ENCODE measurements around the gene CACNA1A. TPM values are rescaled to one million over a fixed set of nuclear protein-coding genes. Genes with fewer than 3 reads are reported as not detected.
"Not testable (repeated sequence)": the region's sequence is repeated elsewhere in the genome, so short reads cannot be mapped to it uniquely, and the experiment has no call there.

The CACNA1A gene
- total RNA-seq, 2 experiments from 2014 or later = 1.4 to 2.1 TPM

GRCh38 chr19:13429563-13429962 lies 76.7 kb downstream of the CACNA1A start:
- H3K27me3 Mint-ChIP-seq = peaks cover 3% of the 10 kb centered on the region
- no peaks in the 10 kb centered on the region for H3K9me3 Mint-ChIP-seq (ENCODE audit: low read depth)

GRCh38 chr19:13428352-13428751 lies 77.9 kb downstream of the CACNA1A start:
- peaks cover under 1% of the 10 kb centered on the region for H3K9me3 Mint-ChIP-seq (ENCODE audit: low read depth)
- no peaks in the 10 kb centered on the region for H3K4me1 Mint-ChIP-seq
- ATAC-seq (no peak), DNase-seq (no peak)
- H3K27me3 Mint-ChIP-seq = peaks cover 3% of the 10 kb centered on the region
- CTCF ChIA-PET = interaction anchor here (1.1 to 2.7 kb wide), 2 partner anchors 150 to 233 kb away, joined by 4 to 10 read pairs; no protein-coding TSS in a partner anchor
- no peaks in the 10 kb centered on the region for H3K36me3 Mint-ChIP-seq
- no peak overlapping the region for H3K27ac Mint-ChIP-seq
- no peak overlapping the region for H3K4me3 Mint-ChIP-seq

More at GRCh38 chr19:13429563-13429962, 76.7 kb downstream of the CACNA1A start:
- CTCF ChIA-PET = interaction anchor here (0.7 to 2.7 kb wide), 4 partner anchors 152 to 734 kb away, joined by 3 to 10 read pairs (median 4); no protein-coding TSS in a partner anchor
- ATAC-seq (no peak), DNase-seq (no peak)
- no peak overlapping the region for H3K4me3 Mint-ChIP-seq
- no peak overlapping the region for H3K27ac Mint-ChIP-seq
- no peaks in the 10 kb centered on the region for H3K4me1 Mint-ChIP-seq
- H3K36me3 Mint-ChIP-seq = no peaks in the 10 kb centered on the region

GRCh38 chr19:13427273-13428051 lies 78.8 kb downstream of the CACNA1A start:
- CTCF ChIA-PET = no interaction called here
- H3K27me3 Mint-ChIP-seq = peaks cover 3% of the 10 kb centered on the region
- ATAC-seq = no peak
- H3K36me3 Mint-ChIP-seq = no peaks in the 10 kb centered on the region
- DNase-seq = no peak
- peaks cover 8% of the 10 kb centered on the region for H3K9me3 Mint-ChIP-seq (ENCODE audit: low read depth)
- no peaks in the 10 kb centered on the region for H3K4me1 Mint-ChIP-seq
- no peak overlapping the region for H3K27ac Mint-ChIP-seq
- no peak overlapping the region for H3K4me3 Mint-ChIP-seq

GRCh38 chr19:13425875-13426274 lies 80.4 kb downstream of the CACNA1A start:
- H3K9me3 Mint-ChIP-seq (ENCODE audit: low read depth); H3K4me3 Mint-ChIP-seq; H3K36me3 Mint-ChIP-seq; H3K27ac Mint-ChIP-seq; DNase-seq; CTCF ChIA-PET; H3K27me3 Mint-ChIP-seq; ATAC-seq; H3K4me1 Mint-ChIP-seq: not testable (repeated sequence)

- Mint-ChIP-seq H3K4me1 (no peaks in the 10 kb centered on the region), H3K9me3 (ENCODE audit: low read depth) (peaks cover 8% of the 10 kb centered on the region), H3K4me3 (no peak overlapping the region), H3K36me3 (no peaks in the 10 kb centered on the region), H3K27ac (no peak overlapping the region), H3K27me3 (peaks cover 3% of the 10 kb centered on the region)
- CTCF ChIA-PET = no interaction called here
- DNase-seq (no peak), ATAC-seq (no peak)
Measured at GRCh38 chr19:13425151-13425550, 81.1 kb downstream of the CACNA1A start.

- H3K27ac Mint-ChIP-seq = no peak overlapping the region
- CTCF ChIA-PET = no interaction called here
- peaks cover 8% of the 10 kb centered on the region for H3K9me3 Mint-ChIP-seq (ENCODE audit: low read depth)
- DNase-seq = no peak
- no peak for ATAC-seq
- H3K4me3 Mint-ChIP-seq = no peak overlapping the region
- H3K4me1 Mint-ChIP-seq = no peaks in the 10 kb centered on the region
- H3K36me3 Mint-ChIP-seq = no peaks in the 10 kb centered on the region
- H3K27me3 Mint-ChIP-seq = no peaks in the 10 kb centered on the region
Measured at GRCh38 chr19:13420780-13421179, 85.5 kb downstream of the CACNA1A start.

GRCh38 chr19:13417054-13417453 lies 89.2 kb downstream of the CACNA1A start:
- H3K4me1 Mint-ChIP-seq = no peaks in the 10 kb centered on the region
- H3K4me3 Mint-ChIP-seq = no peak overlapping the region
- no peak for ATAC-seq
- H3K27ac Mint-ChIP-seq = no peak overlapping the region
- H3K27me3 Mint-ChIP-seq = no peaks in the 10 kb centered on the region
- CTCF ChIA-PET = no interaction called here
- no peaks in the 10 kb centered on the region for H3K9me3 Mint-ChIP-seq (ENCODE audit: low read depth)
- DNase-seq = no peak
- H3K36me3 Mint-ChIP-seq = no peaks in the 10 kb centered on the region

- Mint-ChIP-seq H3K27me3 (no peaks in the 10 kb centered on the region), H3K36me3 (no peaks in the 10 kb centered on the region), H3K27ac (no peak overlapping the region), H3K4me1 (no peaks in the 10 kb centered on the region), H3K9me3 (ENCODE audit: low read depth) (peaks cover 2% of the 10 kb centered on the region), H3K4me3 (no peak overlapping the region)
- DNase-seq = no peak
- CTCF ChIA-PET = no interaction called here
- ATAC-seq = no peak
Measured at GRCh38 chr19:13411899-13412298, 94.4 kb downstream of the CACNA1A start.

- Mint-ChIP-seq H3K4me1 (no peaks in the 10 kb centered on the region), H3K27ac (no peak overlapping the region), H3K9me3 (ENCODE audit: low read depth) (peaks cover 2% of the 10 kb centered on the region), H3K27me3 (no peaks in the 10 kb centered on the region), H3K36me3 (no peaks in the 10 kb centered on the region), H3K4me3 (no peak overlapping the region)
- CTCF ChIA-PET = no interaction called here
- no peak for DNase-seq
- no peak for ATAC-seq
Measured at GRCh38 chr19:13410946-13411345, 95.3 kb downstream of the CACNA1A start.

GRCh38 chr19:13408889-13409518 lies 97.3 kb downstream of the CACNA1A start:
- no peak for DNase-seq
- CTCF ChIA-PET = no interaction called here
- peaks cover 2% of the 10 kb centered on the region for H3K9me3 Mint-ChIP-seq (ENCODE audit: low read depth)
- H3K27ac Mint-ChIP-seq = no peak overlapping the region
- no peaks in the 10 kb centered on the region for H3K36me3 Mint-ChIP-seq
- no peaks in the 10 kb centered on the region for H3K4me1 Mint-ChIP-seq
- no peak for ATAC-seq
- H3K4me3 Mint-ChIP-seq = no peak overlapping the region
- H3K27me3 Mint-ChIP-seq = no peaks in the 10 kb centered on the region

- Mint-ChIP-seq H3K4me3 (no peak overlapping the region), H3K27ac (no peak overlapping the region), H3K4me1 (no peaks in the 10 kb centered on the region), H3K36me3 (no peaks in the 10 kb centered on the region), H3K9me3 (ENCODE audit: low read depth) (peaks cover 8% of the 10 kb centered on the region), H3K27me3 (no peaks in the 10 kb centered on the region)
- CTCF ChIA-PET = interaction anchor here (1.3 kb wide), 1 partner anchor 136 kb away, joined by 3 read pairs; no protein-coding TSS in a partner anchor
- no peak for ATAC-seq
- DNase-seq = no peak
Measured at GRCh38 chr19:13404236-13404635, 102.0 kb downstream of the CACNA1A start.

- Mint-ChIP-seq H3K9me3 (ENCODE audit: low read depth) (peaks cover 5% of the 10 kb centered on the region), H3K27me3 (no peaks in the 10 kb centered on the region), H3K27ac (no peak overlapping the region), H3K4me1 (no peaks in the 10 kb centered on the region), H3K4me3 (no peak overlapping the region), H3K36me3 (no peaks in the 10 kb centered on the region)
- DNase-seq (no peak), ATAC-seq (no peak)
- CTCF ChIA-PET = no interaction called here
Measured at GRCh38 chr19:13401388-13401787, 104.9 kb downstream of the CACNA1A start.

GRCh38 chr19:13400296-13400695 lies 106.0 kb downstream of the CACNA1A start:
- no peaks in the 10 kb centered on the region for H3K27me3 Mint-ChIP-seq

GRCh38 chr19:13399746-13400145 lies 106.5 kb downstream of the CACNA1A start:
- no peak for ATAC-seq
- Mint-ChIP-seq H3K9me3 (ENCODE audit: low read depth) (peaks cover 5% of the 10 kb centered on the region), H3K27ac (no peak overlapping the region), H3K4me1 (no peaks in the 10 kb centered on the region), H3K36me3 (no peaks in the 10 kb centered on the region), H3K27me3 (no peaks in the 10 kb centered on the region), H3K4me3 (no peak overlapping the region)
- CTCF ChIA-PET = no interaction called here
- no peak for DNase-seq

More at GRCh38 chr19:13400296-13400695, 106.0 kb downstream of the CACNA1A start:
- H3K27ac Mint-ChIP-seq = no peak overlapping the region
- peaks cover 5% of the 10 kb centered on the region for H3K9me3 Mint-ChIP-seq (ENCODE audit: low read depth)
- ATAC-seq = no peak
- no peaks in the 10 kb centered on the region for H3K36me3 Mint-ChIP-seq
- H3K4me3 Mint-ChIP-seq = no peak overlapping the region
- no peaks in the 10 kb centered on the region for H3K4me1 Mint-ChIP-seq
- CTCF ChIA-PET = no interaction called here
- no peak for DNase-seq

Data from activated CD8-positive, alpha-beta memory T cell treated with anti-CD3 and anti-CD28 coated beads, Interleukin-2, amount 10 ng/mL, durations not matched to agents 7 days and 5 days (primary cell).